Amniotic epithelial cell (primary cell): Measurements from ENCODE around the gene CTRL.
A peak's percentile ranks its signal among the peaks of the same experiment; 100 is the strongest.

Source experiments
- DNase-seq: peaks from one replicate; pipeline ENCODE4 v3.0.0-alpha.2; 2010; ENCODE audit warnings: low read depth

CTRL gene

DNA sequence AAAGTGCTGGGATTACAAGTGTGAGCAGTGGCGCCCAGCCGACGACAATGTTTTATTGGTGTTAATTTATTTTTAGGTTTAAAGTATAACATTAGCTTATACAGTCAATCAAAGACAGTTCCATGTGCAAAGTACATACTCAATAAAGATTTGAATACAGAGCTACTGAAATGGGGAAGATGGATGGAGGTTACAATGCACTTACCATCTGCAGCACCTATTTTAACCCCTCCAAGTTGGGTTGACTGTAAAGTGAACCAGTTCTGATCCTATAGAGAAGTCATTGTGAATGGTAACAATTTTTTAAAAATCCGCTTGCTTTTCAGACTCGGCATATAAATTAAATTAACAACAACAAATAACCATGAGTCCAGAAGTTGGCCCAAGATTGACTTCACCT is 39.3 kb downstream of the CTRL start:
- no peak for DNase-seq

DNA sequence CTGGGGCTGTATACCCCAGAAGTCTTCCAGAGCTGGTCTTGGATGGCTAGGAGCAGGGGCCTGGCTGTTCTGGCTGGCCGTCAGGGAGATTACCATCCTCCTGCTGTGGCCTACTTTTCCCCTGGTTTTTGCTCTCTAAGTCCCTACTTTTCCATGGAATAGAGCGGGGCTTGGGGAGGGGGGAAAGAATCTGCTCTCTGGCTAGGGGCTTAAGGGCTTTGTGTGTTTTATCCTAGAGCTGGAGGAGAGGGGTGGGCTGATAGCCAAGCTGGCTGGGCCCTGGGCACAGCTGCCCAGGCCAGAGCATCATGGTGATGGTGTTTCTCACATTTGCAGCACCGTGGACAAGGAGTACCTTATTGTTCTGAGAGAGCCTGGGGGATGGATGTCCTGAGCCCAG is 43.3 kb downstream of the CTRL start:
- no peak for DNase-seq

DNA sequence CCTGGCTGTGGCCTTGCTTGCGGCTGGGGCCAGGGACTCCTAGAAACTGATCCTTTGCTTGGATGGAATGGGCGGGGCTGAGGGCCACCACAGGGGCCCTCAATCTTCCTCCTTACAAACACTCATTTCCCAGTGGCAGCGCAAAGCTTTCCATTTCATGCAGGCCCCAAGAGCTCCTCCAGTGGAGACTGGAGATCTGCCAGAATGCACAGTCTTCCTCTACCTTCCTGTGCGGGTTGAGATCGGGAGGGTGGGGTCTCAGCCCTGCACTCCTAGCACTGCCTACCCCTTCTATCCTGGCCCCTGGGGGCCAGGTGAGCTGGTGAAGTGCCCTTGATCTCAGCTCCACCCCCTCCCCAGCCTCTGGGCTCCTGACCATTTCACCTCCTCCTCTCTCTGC is 45.3 kb downstream of the CTRL start:
- DNase-seq: no peak

DNA sequence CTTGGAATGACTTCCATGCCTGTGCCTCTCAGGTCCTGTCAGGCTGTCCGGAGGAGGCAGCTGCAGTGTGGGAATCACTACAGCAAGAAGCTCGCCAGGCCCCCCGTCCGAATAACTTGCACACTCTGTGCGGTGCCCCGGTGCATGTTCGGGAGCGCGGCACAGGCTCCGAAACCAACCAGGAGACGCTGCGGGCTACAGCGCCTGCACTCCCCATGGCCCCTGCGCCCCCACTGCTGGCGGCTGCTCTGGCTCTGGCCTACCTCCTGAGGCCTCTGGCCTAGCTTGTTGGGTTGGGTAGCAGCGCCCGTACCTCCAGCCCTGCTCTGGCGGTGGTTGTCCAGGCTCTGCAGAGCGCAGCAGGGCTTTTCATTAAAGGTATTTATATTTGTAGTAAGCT is 45.7 kb downstream of the CTRL start:
- no peak for DNase-seq

DNA sequence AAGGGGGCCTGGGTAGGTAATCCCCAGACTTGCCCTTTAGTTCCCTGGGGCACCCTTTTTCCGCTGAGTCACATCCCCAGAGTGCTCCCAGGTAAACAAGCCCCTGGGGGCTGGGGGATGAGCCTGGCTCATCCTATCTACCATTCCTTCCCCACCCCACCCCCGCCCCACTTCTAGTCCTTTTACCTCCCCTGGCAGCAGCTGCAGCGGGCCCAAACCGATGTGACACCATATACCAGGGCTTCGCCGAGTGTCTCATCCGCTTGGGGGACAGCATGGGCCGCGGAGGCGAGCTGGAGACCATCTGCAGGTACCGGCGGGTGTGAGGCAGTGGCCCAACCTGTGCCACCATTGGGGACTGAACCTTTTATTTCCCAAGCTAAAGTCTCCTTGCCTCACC is 46.1 kb downstream of the CTRL start:
- no peak for DNase-seq

DNA sequence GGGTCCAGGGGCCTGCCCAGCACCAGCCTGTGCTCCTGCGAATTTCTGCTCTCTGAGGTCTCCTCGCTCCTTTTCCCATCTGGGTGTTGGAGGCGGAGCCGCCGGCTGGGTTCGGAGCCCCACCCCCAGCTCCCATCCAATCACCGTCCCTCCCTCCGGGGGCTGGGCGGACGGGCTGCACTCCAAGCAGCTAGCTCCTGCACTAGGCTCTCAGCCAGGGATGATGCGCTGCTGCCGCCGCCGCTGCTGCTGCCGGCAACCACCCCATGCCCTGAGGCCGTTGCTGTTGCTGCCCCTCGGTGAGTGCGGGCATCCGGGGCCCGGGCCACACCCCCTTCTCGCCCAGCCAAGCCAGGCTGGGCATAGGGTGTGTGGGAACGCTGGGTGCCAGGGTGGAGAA is 47.0 kb downstream of the CTRL start, which contains the start of gene NRN1L:
NRN1L (plus strand) TSS at position 202 of the 400 bp plus-strand sequence; CDS start at position 221, 19 bp downstream.
- DNase-seq: peak; percentile 85

DNA sequence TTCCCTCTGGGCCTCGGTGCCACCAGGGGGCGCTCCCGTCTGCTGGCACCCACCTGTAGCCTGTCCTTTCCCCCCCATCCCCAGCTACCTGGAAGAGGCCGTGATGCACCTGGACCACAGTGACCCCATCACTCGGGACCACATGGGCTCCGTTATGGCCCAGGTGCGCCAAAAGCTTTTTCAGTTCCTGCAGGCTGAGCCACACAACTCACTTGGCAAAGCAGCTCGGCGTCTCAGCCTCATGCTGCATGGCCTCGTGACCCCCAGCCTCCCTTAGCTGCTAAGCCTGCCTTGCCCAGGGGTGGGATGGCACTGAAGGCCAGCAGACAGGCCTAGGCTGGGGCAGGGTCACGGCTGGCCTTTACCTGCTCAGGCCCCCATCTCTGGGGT is 47.8 kb downstream of the CTRL start:
- DNase-seq: peak; percentile 31

DNA sequence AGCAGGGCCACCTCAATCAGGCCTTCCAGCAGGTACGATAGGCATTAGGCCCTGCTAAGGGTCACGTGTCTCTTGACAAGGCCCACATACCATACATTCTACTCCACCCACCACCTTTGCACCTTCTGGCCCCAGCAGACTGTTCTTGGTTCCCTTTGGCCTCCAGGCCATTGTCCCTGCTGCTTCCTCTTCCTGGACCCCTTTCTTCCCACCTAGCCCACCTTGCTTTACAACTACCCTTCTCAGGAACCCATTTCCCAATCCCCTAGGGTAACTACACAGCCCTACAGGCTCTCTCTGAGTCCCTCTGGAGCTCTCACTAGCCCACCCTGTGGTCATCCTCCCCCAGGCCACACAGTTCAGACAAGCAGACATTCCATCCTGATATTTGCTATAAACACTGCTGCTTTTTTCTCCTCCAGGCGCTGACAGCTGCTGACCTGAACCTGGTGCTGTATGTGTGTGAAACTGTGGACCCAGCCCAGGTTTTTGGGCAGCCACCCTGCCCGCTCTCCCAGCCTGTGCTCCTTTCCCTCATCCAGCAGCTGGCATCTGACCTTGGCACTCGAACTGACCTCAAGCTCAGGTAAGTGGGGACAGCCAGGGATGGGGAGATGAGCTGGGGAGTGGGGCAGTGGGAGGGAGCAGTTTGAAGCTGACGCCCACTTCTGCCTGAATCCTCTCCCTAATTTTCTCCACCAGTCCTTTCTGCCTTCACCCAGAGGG is 48.4 kb downstream of the CTRL start:
- no peak for DNase-seq

DNA sequence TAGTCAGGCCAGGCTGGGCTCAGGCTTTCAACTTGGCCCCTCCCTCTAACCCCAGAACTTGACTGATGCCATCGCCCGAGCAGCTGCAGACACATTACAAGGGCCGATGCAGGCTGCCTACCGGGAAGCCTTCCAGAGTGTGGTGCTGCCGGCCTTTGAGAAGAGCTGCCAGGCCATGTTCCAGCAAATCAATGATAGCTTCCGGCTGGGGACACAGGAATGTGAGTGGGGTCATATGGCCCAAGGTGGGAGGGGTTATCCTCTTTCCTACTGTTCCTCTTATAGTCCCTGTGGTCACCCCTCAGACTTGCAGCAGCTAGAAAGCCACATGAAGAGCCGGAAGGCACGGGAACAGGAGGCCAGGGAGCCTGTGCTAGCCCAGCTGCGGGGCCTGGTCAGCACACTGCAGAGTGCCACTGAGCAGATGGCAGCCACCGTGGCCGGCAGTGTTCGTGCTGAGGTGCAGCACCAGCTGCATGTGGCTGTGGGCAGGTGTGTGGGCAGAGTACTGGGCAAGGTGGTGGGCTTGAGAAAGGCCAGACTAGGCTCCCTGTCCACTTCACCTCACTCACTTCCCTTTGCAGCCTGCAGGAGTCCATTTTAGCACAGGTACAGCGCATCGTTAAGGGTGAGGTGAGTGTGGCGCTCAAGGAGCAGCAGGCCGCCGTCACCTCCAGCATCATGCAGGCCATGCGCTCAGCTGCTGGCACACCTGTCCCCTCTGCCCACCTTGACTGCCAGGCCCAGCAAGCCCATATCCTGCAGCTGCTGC is 49.1 kb downstream of the CTRL start:
- no peak for DNase-seq

DNA sequence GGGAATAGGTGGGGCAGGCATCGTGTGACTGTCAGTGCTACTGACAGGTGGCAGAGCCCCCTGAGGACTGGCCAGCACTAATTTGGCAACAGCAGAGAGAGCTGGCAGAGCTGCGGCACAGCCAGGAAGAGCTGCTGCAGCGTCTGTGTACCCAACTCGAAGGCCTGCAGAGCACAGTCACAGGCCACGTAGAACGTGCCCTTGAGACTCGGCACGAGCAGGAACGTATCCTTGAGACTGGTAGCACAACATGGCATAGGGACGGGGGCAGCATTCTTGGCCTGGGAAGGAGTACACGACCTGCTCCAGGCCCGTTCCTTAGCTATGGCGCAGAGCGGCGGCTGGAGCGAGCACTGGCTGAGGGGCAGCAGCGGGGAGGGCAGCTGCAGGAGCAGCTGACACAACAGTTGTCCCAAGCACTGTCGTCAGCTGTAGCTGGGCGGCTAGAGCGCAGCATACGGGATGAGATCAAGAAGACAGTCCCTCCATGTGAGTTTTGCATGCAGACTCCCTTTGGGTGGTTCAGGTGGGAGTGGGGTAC is 50.0 kb downstream of the CTRL start:
- no peak for DNase-seq

DNA sequence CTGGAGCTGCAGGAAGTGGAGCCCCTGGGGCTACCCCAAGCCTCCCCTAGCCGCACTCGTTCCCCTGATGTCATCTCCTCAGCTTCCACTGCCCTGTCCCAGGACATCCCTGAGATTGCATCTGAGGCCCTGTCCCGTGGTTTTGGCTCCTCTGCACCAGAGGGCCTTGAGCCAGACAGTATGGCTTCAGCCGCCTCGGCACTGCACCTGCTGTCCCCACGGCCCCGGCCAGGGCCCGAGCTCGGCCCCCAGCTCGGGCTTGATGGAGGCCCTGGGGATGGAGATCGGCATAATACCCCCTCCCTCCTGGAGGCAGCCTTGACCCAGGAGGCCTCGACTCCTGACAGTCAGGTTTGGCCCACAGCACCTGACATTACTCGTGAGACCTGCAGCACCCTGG is 51.1 kb downstream of the CTRL start:
- DNase-seq: no peak

DNA sequence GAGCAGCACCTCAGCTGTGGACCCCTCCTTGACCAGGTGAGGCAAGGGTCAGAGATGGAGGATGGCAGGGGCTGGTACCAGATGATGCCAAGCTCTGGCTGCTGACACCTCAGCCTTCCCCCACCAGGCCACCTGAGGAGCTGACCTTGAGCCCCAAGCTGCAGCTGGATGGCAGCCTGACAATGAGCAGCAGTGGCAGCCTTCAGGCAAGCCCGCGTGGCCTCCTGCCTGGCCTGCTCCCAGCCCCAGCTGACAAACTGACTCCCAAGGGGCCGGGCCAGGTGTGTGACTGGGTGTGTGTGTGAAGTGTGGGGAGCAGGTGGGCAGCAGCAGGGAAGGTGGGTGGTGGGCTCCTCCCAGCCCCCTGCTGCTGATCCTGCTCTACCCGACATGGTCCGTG is 51.7 kb downstream of the CTRL start:
- no peak for DNase-seq
